Natural killer cell (primary cell): ENCODE measurements around the gene FAM110C. TPM values are rescaled to one million over a fixed set of nuclear protein-coding genes. Genes with fewer than 3 reads are reported as not detected.

Experiments used
- ATAC-seq, 3 donors: fragments of 150-1000 bp in 2 of 3; fragments of 200-7000 bp in 1 of 3; cut with Tn5 transposase; 1 replicate in 1 of 3; 2 replicates in 2 of 3; pipeline ENCODE4 v1.10.0; 2021; ENCODE audit warnings: mild to moderate bottlenecking in 2 of 3, moderate library complexity in 2 of 3
- DNase-seq, 2 donors: peaks; one replicate each; pipeline versions ENCODE4 v3.0.0 to v3.0.0-alpha.2; 2013 to 2021; ENCODE audit warnings: mixed read lengths in 1 of 2
- H3K27ac ChIP-seq: one replicate; pipeline ENCODE4 v1.5.1; 2013; ENCODE audit warnings: mild to moderate bottlenecking, low read length
- H3K27me3 ChIP-seq: one replicate; pipeline ENCODE4 v1.6.1; 2013; ENCODE audit warnings: low read length; ENCODE audit not compliant: control insufficient read depth, insufficient read depth
- H3K36me3 ChIP-seq: one replicate; pipeline ENCODE4 v1.6.1; 2013; ENCODE audit warnings: low read length; ENCODE audit not compliant: control insufficient read depth, insufficient read depth
- H3K4me1 ChIP-seq: one replicate; pipeline ENCODE4 v1.6.1; 2013; ENCODE audit warnings: low read length; ENCODE audit not compliant: control insufficient read depth, insufficient read depth
- H3K4me3 ChIP-seq: one replicate; pipeline ENCODE4 v1.5.1; 2013; ENCODE audit warnings: low read length
- H3K9me3 ChIP-seq: one replicate; pipeline ENCODE4 v1.6.1; 2013; ENCODE audit warnings: low read length; ENCODE audit not compliant: control insufficient read depth, insufficient read depth
- H3K27ac Mint-ChIP-seq, 2 donors: one replicate each; pipeline ENCODE4 v1.8.0; 2022; ENCODE audit warnings: mild to moderate bottlenecking in 2 of 2, mixed read lengths in 2 of 2, moderate library complexity in 1 of 2
- H3K27me3 Mint-ChIP-seq, 2 donors: one replicate each; pipeline ENCODE4 v1.8.0; 2022; ENCODE audit warnings: low read depth in 2 of 2, mixed read lengths in 2 of 2
- H3K36me3 Mint-ChIP-seq: one replicate; pipeline ENCODE4 v1.8.0; 2022; ENCODE audit warnings: mixed read lengths
- H3K4me1 Mint-ChIP-seq, 2 donors: one replicate each; pipeline ENCODE4 v1.8.0; 2022; ENCODE audit warnings: mixed read lengths in 2 of 2
- H3K4me3 Mint-ChIP-seq: one replicate; pipeline ENCODE4 v1.8.0; 2022; ENCODE audit warnings: mild to moderate bottlenecking, moderate library complexity, mixed read lengths
- H3K9me3 Mint-ChIP-seq, 2 donors: one replicate each; pipeline ENCODE4 v1.8.0; 2022; ENCODE audit warnings: mixed read lengths in 2 of 2
- CTCF ChIP-seq: fragments of 200-600 bp; IDR thresholded peaks from one replicate; pipeline ENCODE4 v1.8.0; 2022; ENCODE audit warnings: antibody characterized with exemption
- WGBS: methylation state at CpG from one replicate; pipeline ENCODE4 v1.1.7; 2013; ENCODE audit warnings: missing lambda C conversion rate; ENCODE audit not compliant: insufficient coverage; 5-methylcytosine and 5-hydroxymethylcytosine counted together
- intact Hi-C: fragments of 100-400 bp; cut with micrococcal nuclease; formaldehyde crosslinking; loops from one replicate; pipeline ENCODE4 v1.14.2; 2022
- total RNA-seq, 4 donors: library from RNA; stranded (reverse); fragments of 120-200 nt in 1 of 4; gene quantifications; one replicate each; pipeline versions ENCODE4 v1.2.3 to v1.2.4, GENCODE V29; 2013 to 2022

FAM110C gene
- total RNA-seq, 3 donors from 2014 or later (not counting 1 experiment from before 2014, with no cell fraction given): 1.3 to 8.5 (median 3.6) TPM

- peaks cover 7 to 10% of the 10 kb centered on the region in 2 donors for H3K27me3 Mint-ChIP-seq
- no peak for TF ChIP-seq CTCF
- H3K27ac Mint-ChIP-seq: no peak overlapping the region
- WGBS: 73% methylated on average over 23 of the region's 42 CpGs
- intact Hi-C loops: no loop called here
- no peaks in the 10 kb centered on the region for H3K4me1 ChIP-seq
- peak in 1 of 3 donors; percentile 14 for ATAC-seq
- H3K36me3 ChIP-seq: no peaks in the 10 kb centered on the region
- no peak overlapping the region for H3K27ac ChIP-seq
- H3K4me1 Mint-ChIP-seq: peaks cover 4 to 6% of the 10 kb centered on the region in 2 donors
- no peaks in the 10 kb centered on the region for H3K27me3 ChIP-seq
- H3K4me3 Mint-ChIP-seq: no peak overlapping the region
- H3K36me3 Mint-ChIP-seq: no peaks in the 10 kb centered on the region
- no peaks in the 10 kb centered on the region for H3K9me3 Mint-ChIP-seq
- H3K9me3 ChIP-seq: no peaks in the 10 kb centered on the region
- no peak overlapping the region for H3K4me3 ChIP-seq
- DNase-seq: peak in 1 of 2 donors; percentile 20
These were observed 36.0 kb downstream of the FAM110C start for GRCh38 chr2:10222-10875.

Other genes starting within 250 kb of the FAM110C start
- gene SH3YL1, start 217.5 kb upstream of the FAM110C start, total RNA-seq: 10 to 100 TPM; 28.3 to 42.2 (median 32.3) TPM
- 100 to 1,000 TPM in 2 of 3 donors, 10 to 100 TPM in 1; 87.2 to 104 (median 102) TPM for gene ACP1, start 218.4 kb upstream of the FAM110C start, total RNA-seq
- 1 to 10 TPM; 1.1 to 2.0 (median 1.7) TPM for gene ALKAL2, start 241.6 kb upstream of the FAM110C start, total RNA-seq